OCI-LY1 (cell line): ENCODE results near the gene CEMIP.

Source experiments
- CTCF ChIP-seq: fragments of 200-600 bp; sonication (generic), shearing (Covaris generic); IDR thresholded peaks from 2 replicates; pipeline ENCODE4 v1.5.1; 2017; ENCODE audit warnings: mild to moderate bottlenecking, antibody characterized with exemption, low read length, moderate library complexity, mixed read lengths
- EZH2 ChIP-seq: fragments of 200-600 bp; sonication (generic), shearing (Covaris generic); IDR thresholded peaks from 2 replicates; pipeline ENCODE4 v1.8.0; 2017; ENCODE audit warnings: borderline replicate concordance, mixed run types, mild to moderate bottlenecking, antibody characterized with exemption, low read length, moderate library complexity, mixed read lengths

GRCh38 chr15:80846031-80846815 is 67.1 kb downstream of the CEMIP start:
- TF ChIP-seq CTCF (no peak), EZH2 (no peak)
